GM19463 (cell line): Measurements from ENCODE around the gene FAM120A.

Experiments used
- ATAC-seq: cut with Tn5 transposase; IDR thresholded peaks from one replicate; pipeline ENCODE4 v1.9.1; 2021; ENCODE audit warnings: mild to moderate bottlenecking, moderate library complexity; ENCODE audit not compliant: unreplicated experiment

FAM120A gene

DNA sequence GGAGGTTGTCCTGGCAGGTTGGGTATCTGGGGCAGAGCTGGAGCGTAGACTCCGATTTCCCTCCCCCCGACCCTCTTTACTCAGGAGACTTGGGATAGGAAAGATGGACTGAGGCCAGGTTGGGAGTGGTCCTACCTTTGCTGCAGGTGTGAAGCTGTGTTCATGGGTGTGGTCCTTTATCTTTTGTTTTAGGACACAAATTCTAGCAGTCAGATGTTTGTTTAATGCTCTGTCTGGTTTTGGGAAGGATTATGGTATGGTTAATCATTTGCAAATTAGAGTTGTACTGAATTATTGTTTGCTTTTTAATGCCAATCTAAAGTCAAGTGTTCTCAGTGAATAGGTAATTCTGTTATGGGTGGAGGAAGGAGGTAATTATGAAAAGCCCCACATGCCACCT is 16.0 kb downstream of the FAM120A start:
- ATAC-seq, result no peak

DNA sequence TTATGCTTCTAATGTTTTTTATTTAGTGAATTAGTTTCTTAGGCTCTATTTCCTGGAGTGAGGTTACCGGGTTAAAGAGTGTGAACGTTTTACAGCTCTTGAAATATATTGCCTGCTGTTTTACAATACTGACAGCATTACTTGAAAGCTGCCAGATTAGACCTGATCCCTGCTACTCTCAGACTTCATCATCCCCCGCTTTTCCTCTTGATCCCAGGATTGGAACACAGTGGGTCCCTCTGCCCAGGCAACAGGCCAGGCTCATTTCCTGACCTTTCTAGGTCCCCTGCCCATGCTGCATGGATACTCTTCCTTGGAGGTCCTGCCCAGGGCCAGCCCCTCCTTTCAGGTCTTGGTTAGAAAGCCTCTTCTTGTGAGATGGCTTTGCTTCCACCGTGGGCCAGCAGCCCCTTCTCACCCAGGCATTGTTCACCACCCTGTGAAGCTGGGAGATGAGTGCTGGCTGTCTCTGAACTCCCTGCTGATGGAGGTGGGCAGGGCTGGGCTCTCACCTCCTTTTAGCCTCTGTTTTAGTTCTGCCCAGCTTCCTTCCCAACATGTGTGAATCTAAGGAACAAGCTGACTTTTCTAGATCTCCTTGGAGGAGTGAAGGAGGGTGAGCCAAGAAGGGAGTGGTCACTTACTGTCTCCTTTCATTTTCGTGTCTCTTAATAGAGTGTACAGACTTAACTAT is 17.4 kb downstream of the FAM120A start:
- ATAC-seq, result no peak

DNA sequence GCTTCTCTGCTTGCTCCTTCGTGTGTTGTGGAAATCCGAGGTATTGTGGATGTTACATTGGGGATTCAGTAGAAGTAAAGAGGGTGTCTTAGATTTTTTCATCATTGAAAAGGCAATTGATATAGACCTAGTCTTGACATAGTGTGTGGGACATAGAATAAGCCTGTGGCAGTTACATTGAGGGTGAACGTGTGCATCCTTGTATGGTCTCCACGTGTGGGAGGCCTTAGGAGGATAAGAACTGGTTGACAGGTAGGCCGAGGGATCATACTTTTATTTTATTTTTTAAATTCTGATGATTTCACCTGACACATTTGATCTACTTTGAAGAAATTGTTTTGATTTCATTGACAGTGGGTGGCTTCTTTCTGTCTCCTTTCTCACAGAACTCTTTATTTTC is 18.9 kb downstream of the FAM120A start:
- ATAC-seq, result no peak

DNA sequence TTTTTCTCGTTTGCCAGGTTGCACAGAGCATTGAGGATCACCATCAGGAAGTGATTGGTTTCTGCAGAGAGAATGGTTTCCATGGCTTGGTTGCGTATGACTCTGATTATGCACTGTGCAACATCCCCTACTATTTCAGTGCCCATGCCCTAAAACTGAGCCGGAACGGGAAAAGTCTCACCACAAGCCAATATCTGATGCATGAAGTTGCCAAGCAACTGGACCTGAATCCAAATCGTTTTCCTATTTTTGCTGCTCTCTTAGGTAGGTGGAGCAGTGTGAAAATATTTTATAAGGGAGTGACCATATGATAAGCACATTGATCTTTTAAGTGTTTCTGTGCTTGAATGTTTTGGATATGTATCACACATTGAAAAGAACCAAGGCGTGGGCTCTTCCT is 19.6 kb downstream of the FAM120A start:
- ATAC-seq, result no peak

DNA sequence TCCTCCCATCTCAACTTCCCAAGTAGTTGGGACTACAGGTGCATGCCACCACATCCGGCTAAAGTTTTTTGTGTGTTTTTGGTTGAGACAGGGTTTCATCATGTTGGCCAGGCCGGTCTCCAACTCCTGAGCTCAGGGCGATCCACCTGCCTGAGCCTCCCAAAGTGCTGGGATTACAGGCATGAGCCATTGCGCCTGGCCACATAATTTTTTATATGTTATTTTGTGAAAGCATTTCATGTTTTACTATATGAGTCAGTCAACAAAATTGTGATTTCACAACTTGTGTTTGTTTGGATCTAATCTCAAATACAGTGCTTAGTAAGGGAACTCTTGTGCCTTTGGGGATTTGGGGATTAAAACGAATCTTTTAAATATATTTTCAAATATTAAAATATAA is 21.9 kb downstream of the FAM120A start:
- ATAC-seq, result no peak

DNA sequence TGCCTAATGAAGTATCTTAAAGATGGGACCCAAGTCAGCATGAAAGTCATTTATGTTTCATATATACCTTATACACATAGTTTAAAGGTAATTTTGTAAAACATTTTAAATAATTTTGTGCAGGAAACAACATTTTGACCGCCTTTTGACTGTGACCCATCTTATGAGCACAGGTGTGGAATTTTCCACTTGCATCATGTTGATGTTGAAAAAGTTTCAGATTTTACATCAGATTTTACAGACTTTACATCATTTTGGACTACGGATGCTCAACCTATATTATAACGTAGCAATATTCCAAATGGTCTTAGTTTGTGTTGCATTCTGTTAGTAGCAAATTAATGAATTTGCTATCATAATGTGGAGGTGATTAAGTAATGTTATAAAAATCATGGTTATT is 23.6 kb downstream of the FAM120A start:
- no peak for ATAC-seq

DNA sequence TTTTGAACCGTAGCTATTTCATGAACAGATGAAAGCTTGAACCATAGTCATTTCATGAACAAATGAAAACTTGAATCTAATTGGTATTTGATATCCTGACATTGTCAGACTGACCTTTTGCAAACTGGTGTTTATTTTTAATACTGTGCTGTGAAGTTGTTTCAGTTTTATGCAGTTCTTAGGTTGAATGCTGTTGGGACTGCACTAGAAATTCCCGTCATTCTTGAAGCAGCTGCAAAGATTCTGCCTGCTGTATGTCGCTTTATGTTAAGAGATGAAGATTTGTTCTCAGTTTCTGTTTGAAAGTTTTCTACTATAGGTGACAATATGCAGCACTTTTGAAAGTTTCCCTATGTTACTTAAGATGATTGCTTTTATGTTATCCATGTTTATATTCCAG is 24.4 kb downstream of the FAM120A start:
- no peak for ATAC-seq

DNA sequence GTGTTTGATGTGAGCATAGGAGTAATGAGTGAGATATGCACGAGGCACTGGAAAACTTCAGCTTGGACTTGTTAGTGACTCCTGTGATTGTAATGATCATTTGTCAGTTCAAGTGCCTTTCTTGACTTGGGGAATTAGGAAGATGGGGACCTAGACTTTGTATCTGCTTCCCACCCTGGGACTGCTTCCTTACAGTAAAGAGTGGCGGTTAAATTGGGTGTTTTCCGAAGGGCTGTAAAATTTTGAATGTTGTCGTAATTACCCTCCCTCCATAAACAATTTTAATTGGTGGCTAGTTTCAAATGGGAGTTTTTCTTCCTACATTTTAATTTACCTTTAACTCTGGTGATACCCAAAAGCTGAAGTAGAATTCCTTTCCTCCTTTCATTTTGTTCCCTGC is 25.4 kb downstream of the FAM120A start:
- no peak for ATAC-seq

DNA sequence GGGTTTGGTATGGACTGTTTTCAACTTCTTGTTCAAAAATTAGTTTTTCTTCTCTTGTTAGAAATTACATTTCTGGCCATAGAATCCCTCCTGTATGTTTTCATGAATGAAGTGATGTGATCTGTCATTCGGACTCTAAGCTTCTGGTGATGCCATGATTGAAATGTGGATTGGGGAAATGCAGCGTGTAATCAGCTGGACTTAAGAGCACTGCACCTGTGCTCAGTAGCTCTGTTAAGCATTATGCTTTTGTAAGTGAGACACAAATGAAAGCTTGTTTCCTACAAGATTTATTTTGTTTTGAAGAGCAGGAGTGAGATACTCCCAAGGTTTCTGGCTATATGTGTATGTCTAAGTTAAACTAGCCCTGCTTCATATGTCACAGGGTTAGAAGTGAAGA is 25.9 kb downstream of the FAM120A start:
- no peak for ATAC-seq

DNA sequence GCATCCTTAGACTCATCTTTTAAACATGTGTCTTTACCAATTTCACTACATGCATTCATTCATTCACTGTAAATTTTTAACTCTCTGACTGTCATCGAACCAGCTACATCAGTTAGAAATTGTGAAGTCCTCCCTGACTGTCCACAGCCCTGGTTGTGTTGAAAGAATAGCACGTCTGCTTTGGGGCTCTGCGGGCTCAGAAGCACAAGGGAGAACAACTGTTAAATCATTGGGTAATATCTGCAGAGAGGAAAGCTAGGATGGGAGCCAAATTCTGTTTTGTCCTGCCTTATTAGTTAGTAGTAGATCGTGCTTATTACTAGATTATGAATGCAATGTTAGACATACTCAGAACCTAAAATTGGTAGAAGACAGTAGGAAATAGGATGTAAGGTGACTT is 28.2 kb downstream of the FAM120A start:
- ATAC-seq, result no peak

DNA sequence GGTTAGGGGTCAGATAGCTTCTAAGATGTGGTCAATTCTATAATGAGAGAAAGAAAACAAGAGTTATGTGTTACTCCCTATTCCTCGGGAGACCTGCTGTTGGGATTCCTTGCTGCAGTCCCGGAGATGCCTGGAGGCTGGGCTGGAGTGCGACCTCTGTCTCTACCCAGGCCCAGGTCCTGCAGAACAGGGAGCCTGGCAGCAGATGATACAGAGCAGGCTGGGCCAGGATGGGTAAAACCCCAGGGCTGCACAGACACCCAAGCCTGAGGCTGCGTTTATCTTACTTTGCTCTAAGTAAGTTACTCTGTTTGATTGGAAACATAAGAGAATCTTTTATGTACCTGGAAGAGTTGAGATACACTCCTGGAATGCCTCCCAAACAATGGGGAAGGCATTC is 28.8 kb downstream of the FAM120A start:
- no peak for ATAC-seq

DNA sequence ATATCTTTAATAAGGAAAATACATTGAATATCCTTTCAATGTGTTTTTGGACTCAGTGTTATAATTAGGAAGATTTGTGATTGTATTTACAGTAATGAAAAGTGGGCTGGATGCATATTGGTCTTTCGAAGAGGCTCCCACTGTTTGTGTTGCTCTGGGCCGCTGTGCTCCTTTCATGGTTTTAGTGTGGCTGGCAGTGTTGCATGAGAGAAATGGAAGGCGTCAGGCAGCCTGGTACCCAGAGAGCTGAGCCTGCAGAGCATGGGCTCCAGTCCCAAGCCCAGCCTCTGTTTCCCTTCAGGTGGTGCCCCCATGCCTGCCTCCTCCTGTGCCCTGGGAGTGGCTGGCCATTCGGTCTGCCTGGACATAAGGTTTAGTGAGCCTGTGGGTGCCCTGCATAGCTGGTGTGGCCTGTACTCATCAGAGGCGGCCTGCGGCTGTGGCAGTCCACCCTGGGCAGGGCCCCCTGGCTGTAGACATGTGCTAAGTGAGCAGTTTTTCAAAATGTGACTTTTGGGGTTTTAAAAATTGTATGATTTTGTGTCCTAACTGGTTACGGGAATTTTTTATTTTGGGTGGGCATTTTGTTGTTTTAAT is 29.3 kb downstream of the FAM120A start:
- ATAC-seq, result no peak

DNA sequence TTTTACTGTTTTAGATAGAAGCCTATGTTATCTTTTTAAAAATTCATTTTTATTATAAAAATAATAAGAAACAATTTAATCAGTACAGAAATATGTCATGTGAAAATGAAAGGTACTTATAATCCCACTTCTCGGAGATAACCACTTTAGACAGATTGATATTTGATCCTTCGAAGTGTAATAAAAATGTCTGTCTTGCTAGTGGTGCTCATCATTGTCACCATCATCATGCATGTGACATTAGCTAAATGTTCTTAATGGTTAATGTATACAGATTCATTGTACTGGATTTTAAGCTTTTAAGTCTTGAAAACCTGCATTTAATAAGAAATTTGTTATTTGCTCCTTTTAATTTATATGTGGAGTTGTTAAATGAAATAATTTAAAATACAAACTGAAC is 32.0 kb downstream of the FAM120A start:
- ATAC-seq, result no peak

DNA sequence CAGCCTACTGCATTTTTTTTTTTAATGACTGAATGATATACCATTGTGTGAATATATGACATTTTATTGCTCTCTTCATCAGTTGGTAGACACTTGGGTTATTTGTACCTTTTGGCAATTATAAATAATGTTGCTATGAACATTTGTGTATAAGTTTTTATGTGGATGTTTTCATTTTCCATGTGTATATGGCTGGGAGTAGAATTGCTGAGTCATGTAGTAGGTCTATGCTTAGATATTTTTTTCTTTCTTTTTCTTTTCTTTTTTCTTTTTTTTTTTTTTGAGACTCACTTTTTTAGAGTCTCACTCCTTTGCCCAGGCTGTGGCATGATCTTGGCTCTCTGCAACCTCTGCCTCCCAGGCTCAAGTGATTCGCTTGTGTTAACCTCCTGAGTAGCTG is 34.8 kb downstream of the FAM120A start:
- no peak for ATAC-seq

DNA sequence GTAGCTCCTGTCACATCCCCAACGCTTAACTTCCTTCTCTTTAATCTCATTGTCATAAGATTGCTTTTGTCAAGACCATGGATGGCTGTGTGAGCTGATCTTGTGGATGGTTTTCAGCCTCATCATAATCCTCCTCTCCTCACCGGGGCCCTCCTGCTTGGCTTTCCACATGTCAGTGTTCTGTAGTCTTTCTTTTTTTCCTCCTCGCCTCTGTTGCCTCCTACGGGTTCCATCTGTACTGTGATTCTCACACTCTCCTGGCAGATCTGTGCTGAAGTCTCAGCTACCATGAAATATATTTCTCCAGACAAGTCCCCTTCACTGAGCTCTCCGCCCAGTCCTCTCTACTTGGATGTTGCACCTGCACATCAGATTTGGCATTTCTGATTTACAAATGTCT is 36.8 kb downstream of the FAM120A start:
- no peak for ATAC-seq

DNA sequence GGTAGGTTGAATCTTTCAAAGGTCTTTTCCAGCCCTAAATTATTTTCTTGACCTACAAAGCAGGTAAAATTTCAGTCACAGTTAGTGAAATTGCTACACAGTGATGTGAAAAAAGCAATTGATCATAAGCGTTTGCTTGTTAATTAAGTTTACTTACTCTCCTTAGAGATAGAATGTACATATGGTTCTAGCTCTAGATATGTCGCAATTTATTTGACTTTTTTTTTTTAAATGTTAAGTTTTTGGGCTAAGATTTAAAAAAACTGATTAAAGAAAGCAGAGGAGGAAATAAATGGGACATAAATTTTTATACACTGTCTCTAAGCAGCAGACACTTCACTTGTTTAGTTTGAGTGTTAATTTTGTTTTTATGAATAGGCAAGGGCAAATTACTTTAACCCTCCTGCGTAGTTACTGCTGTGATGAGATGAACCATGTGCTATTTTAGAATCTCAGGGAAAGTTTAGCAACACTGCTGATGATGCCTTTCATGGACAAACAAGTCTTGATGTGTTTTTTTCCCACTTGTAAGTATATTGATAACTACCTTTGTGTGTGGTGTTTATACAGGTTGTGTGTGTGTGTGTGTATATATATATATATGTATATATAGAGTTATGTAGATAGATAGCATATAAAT is 40.2 kb downstream of the FAM120A start:
- no peak for ATAC-seq

DNA sequence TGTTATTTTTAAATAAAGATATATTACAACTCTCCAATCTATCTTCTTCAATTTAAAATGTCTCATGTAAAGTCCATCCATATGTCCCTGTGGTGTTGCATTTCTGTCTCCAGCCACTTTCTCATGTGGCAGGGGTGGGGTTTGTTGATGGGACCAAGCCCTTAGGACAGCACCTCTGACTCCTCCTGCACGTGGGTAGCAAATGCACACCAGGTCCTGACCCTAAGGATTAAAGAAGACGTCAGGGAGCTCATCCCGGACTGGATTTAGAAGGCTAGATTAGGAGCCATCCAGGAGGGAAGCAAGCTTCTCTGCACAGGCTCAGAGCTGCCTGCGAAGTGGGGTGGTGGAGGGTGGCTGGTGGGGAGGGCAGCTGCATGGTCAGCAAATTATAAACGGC is 40.8 kb downstream of the FAM120A start:
- no peak for ATAC-seq

DNA sequence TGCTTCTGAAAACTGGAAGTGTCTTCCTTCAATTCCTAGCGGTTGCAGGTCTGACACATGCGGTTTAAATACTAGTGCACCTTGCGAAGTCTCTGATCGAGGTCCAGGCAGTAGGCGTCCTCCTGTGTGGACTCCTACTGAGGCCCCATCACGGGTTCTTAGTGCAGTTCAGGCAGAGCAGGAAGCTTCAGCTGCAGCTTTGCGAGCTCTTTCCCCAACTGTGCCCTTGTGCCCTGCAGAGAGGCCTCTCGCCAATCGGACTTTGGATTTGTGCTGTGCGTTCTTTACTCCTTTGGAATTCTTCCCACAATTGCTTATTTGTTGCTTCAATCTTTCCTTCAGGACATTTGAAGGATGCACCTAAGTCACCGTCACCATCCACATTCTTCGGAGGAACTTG is 42.5 kb downstream of the FAM120A start:
- no peak for ATAC-seq

DNA sequence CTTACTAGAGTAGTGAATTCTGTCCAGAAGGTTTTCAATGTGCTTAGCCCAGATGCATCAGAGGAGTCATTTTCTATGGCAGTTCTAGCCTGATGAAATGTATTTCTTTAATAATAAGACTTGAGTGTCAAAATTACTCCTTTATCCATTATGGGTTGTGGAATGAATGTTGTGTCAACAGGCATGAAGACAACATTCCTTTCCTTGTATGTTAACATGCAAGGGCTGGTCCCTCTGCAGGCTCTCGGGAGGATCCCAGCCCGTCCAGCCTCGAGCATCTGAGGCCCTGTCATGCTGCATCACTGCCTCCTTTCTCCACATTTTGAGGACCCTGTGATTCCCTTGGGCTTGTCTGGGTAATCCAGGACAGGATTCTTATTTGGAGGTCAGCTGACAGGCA is 44.8 kb downstream of the FAM120A start:
- ATAC-seq, result no peak

DNA sequence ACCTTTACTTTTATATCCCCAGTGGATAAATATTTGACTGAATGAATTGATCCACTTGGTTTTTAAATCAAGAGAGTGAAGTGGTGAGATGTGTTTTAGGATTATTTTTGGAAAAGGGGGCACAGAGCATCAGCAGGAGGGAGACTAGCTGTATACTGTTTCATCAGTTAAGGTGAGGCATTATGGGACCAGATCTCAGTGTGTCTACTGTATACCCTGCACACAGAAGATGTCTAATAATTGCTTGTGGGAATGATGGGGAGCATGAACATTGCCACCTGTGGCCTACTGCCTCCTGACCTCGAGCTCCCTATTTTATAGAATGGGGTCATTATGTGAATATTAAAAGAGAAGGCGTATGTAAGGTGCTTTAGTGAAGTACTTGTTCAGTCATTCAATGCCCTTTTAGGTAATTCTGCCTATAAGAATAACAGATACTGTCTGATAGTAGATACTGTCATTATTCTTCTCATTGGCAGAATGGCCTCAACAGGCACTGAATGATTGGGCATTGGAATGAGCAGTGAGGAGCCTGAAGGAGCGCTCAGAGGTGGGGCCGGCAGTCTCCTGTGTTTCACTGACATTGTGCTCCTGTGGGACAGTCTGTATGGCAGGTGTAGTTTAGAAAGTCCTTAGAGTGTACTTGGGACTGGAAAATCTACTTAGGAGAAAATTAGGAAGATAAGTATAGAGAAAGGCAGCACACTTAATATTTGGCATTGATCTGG is 49.2 kb downstream of the FAM120A start:
- ATAC-seq, result no peak

DNA sequence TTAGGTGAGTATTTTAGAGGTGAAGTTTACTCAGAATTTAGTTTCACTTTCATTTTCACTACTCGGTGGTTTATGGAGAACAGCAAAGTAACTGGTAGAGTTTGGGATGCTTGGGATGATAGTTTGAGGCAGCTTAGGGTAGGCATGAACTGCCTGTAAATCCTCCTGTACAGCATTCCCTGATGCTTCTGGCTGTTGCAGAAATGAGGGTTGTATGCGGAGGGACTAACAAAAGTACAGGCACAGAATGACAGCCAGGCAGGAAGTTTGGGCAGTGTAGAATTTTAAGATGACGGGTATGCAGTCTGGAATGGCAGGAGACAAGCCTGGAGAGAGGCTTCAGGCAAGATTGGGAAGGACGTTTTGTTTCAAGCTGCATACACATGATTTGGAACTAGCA is 49.9 kb downstream of the FAM120A start:
- ATAC-seq, result no peak

DNA sequence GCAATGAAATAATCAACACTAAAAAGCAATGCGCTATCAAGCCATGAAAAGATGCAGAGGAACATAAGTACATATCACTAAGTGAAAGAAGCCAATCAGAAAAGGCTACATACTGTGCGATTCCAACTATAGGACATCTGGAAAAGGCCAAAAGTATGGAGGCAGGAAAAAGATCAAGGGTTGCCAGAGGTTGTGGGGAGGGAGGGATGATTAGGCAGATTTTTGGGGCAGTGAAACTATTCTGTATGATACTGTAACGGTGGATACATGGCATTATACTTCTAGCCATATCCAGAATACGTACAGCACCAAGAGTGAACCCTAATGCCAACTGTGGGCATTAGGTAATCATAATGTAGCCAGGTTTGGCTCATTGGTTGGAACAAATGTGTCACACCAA is 51.9 kb downstream of the FAM120A start:
- ATAC-seq, result no peak
